Osteoblast (primary cell): ENCODE measurements around the gene ADCY7. TPM values are rescaled to one million over a fixed set of nuclear protein-coding genes. Genes with fewer than 3 reads are reported as not detected.

ENCODE experiments used
- DNase-seq: peaks from one replicate; pipeline ENCODE4 v3.0.0; 2011; ENCODE audit warnings: low spot score, mixed read lengths; ENCODE audit not compliant: insufficient read length; ENCODE audit errors: missing footprints
- H2AFZ ChIP-seq: 2 replicates; pipeline ENCODE4 v1.6.0; 2011; ENCODE audit warnings: mild to moderate bottlenecking, low read length
- H3K27ac ChIP-seq: 2 replicates; pipeline ENCODE4 v1.5.1; 2011; ENCODE audit warnings: mild to moderate bottlenecking, low read depth, low read length, moderate library complexity
- H3K27me3 ChIP-seq: 2 replicates; pipeline ENCODE4 v1.6.0; 2012; ENCODE audit warnings: mild to moderate bottlenecking, control low read depth, inconsistent platforms, low read length, moderate library complexity; ENCODE audit not compliant: insufficient read depth
- H3K36me3 ChIP-seq: 2 replicates; pipeline ENCODE4 v1.5.1; 2011; ENCODE audit warnings: mild to moderate bottlenecking, low read length, control low read depth, moderate library complexity; ENCODE audit not compliant: insufficient read depth
- H3K4me1 ChIP-seq: 2 replicates; pipeline ENCODE4 v1.5.1; 2011; ENCODE audit warnings: mild to moderate bottlenecking, low read length, control low read depth, moderate library complexity; ENCODE audit not compliant: insufficient read depth
- H3K4me2 ChIP-seq: 2 replicates; pipeline ENCODE4 v1.6.0; 2011; ENCODE audit warnings: mild to moderate bottlenecking, low read length; ENCODE audit not compliant: insufficient read depth
- H3K4me3 ChIP-seq: fragments of 200-600 bp; sonication (generic); 3 replicates; pipeline ENCODE4 v1.5.1; 2012; ENCODE audit warnings: mild to moderate bottlenecking, low read length, inconsistent platforms; ENCODE audit not compliant: insufficient read depth
- H3K79me2 ChIP-seq: 2 replicates; pipeline ENCODE4 v1.6.0; 2012; ENCODE audit warnings: mild to moderate bottlenecking, low read length, control low read depth, inconsistent platforms; ENCODE audit not compliant: insufficient read depth
- H3K9me3 ChIP-seq: 2 replicates; pipeline ENCODE4 v1.5.1; 2011; ENCODE audit warnings: low read depth, low read length, control low read depth
- H4K20me1 ChIP-seq: 2 replicates; pipeline ENCODE4 v1.6.0; 2012; ENCODE audit warnings: mild to moderate bottlenecking, low read length, control low read depth; ENCODE audit not compliant: insufficient read depth
- total RNA-seq: library from RNA; depleted of rRNA; stranded (reverse); fragments of >200 nt; gene quantifications from 2 replicates; pipeline ENCODE4 v1.2.3, GENCODE V29; 2012
- TF ChIP-seq, protein P1 (sequence below): IDR thresholded peaks from 2 replicates; pipeline ENCODE4 v1.5.1; 2011; ENCODE audit warnings: mild to moderate bottlenecking, low read depth, low read length, moderate library complexity; ENCODE audit errors: extremely low read depth

The ADCY7 gene
- total RNA-seq, 1 donor = 51.0 TPM

DNA sequence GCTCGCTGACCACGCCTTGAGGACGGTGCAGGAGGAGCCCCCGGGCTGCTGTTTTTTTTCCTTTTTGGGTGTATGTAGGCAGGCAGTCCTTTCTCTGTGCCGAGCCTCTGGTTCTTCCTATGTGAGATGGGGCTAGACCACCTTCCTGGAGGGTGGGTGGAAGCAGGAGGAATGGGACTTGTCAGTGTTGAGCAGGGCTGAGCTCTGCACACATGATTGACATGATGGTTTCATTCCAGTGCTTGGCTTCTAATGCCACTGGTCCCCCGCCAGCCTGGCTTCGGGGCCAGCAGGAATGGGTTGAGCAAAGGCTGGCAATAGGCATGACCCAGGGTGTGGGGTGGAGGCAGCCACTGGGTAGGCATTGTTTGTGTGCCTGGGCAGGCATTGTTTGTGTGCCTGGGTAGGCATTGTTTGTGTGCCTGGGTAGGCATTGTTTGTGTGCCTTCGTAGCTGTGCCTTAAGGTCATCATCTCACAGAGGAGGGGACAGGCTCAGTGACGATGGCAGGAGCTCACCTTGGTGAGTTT lies 14.2 kb upstream of the ADCY7 start:
- peaks cover 3% of the 10 kb centered on the region for H3K36me3 ChIP-seq
- H4K20me1 ChIP-seq = no peaks in the 10 kb centered on the region
- H3K4me1 ChIP-seq = peaks cover 22% of the 10 kb centered on the region
- TF ChIP-seq, protein P1, sequence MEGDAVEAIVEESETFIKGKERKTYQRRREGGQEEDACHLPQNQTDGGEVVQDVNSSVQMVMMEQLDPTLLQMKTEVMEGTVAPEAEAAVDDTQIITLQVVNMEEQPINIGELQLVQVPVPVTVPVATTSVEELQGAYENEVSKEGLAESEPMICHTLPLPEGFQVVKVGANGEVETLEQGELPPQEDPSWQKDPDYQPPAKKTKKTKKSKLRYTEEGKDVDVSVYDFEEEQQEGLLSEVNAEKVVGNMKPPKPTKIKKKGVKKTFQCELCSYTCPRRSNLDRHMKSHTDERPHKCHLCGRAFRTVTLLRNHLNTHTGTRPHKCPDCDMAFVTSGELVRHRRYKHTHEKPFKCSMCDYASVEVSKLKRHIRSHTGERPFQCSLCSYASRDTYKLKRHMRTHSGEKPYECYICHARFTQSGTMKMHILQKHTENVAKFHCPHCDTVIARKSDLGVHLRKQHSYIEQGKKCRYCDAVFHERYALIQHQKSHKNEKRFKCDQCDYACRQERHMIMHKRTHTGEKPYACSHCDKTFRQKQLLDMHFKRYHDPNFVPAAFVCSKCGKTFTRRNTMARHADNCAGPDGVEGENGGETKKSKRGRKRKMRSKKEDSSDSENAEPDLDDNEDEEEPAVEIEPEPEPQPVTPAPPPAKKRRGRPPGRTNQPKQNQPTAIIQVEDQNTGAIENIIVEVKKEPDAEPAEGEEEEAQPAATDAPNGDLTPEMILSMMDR = no peak
- no peak overlapping the region for H3K4me3 ChIP-seq
- no peaks in the 10 kb centered on the region for H3K9me3 ChIP-seq
- H3K4me2 ChIP-seq = no peak overlapping the region
- peaks cover 34% of the 10 kb centered on the region for H3K79me2 ChIP-seq
- no peaks in the 10 kb centered on the region for H3K27me3 ChIP-seq
- H2AFZ ChIP-seq = no peak overlapping the region
- no peak for DNase-seq
- peak overlapping the region; percentile 89 for H3K27ac ChIP-seq

DNA sequence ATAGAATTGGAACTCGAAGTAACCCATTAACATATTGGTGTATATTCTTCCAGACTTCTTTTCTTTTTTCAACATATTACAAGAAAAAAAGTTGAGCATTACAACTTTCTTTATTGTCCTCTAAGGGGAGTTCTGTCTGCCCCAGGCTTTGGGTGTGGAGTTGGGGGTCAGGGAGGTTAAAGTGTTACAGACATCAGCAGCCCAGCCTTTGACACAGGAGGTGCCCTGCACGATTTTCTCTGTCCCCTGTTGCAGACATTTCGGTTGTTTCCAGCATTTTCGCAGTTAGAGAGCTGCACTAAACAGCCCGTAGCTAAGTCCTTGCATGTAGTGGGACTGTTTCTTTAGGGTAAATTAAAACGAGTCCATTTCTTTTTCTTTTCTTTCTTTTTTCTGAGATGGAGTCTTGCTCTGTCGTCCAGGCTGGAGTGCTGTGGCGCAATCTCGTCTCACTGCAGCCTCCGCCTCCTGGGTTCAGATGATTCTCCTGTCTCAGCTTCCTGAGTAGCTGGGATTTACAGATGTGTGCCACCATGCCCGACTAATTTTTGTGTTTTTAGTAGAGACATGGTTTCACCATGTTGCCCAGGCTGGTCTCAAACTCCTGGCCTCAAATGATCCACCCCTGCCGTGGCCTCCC lies 13.4 kb upstream of the ADCY7 start:
- no peak overlapping the region for H2AFZ ChIP-seq
- peaks cover 28% of the 10 kb centered on the region for H3K79me2 ChIP-seq
- peaks cover 1% of the 10 kb centered on the region for H3K36me3 ChIP-seq
- no peaks in the 10 kb centered on the region for H4K20me1 ChIP-seq
- H3K4me2 ChIP-seq = no peak overlapping the region
- H3K27ac ChIP-seq = no peak overlapping the region
- H3K4me1 ChIP-seq = peaks cover 22% of the 10 kb centered on the region
- H3K9me3 ChIP-seq = no peaks in the 10 kb centered on the region
- H3K27me3 ChIP-seq = no peaks in the 10 kb centered on the region
- no peak for DNase-seq
- no peak overlapping the region for H3K4me3 ChIP-seq
- TF ChIP-seq, protein P1 = no peak

DNA sequence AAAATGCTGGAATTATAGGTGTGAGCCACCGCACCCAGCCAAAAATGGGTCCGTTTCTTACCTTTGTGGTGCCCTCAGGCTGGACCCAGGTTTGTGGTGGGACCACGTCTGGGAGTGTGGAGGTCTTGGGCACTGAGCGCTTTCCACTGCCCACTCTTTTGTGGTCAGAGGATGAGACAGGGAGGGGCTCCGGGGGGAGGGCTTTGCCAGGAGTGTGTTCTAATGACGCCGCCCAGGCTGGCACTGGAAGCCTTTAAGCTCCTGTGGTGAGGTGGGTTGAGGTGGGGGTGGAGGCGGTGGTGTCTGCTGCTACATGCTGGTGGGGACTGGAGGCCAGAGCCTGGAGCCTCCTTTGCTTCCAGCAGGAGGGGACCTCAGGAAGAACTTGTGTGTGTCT lies 12.8 kb upstream of the ADCY7 start:
- Histone ChIP-seq H3K27ac (no peak overlapping the region), H3K27me3 (no peaks in the 10 kb centered on the region), H2AFZ (no peak overlapping the region), H3K4me3 (no peak overlapping the region), H3K4me1 (peaks cover 22% of the 10 kb centered on the region), H4K20me1 (no peaks in the 10 kb centered on the region), H3K79me2 (peaks cover 25% of the 10 kb centered on the region), H3K9me3 (no peaks in the 10 kb centered on the region), H3K36me3 (no peaks in the 10 kb centered on the region), H3K4me2 (no peak overlapping the region)
- DNase-seq = no peak
- TF ChIP-seq, protein P1 = no peak

DNA sequence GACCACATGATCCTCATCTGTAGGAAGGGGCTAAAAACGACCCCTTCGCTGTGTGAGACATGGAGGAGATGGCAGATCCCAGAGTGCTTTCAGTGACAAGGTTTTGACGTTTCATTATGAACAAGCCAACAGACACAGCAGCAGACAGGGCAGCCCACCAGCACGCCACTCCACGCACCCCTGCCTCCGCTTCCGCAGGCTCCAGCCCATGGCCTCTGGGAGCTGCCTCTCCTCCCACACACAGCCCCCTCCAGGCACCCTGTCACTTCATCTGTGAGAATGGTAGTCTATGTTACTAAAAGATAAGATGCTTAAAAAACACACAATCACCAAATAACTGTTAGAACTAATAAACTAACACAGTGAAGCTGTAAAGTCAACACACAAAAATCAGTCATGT lies 12.3 kb upstream of the ADCY7 start:
- Histone ChIP-seq H3K79me2 (peaks cover 20% of the 10 kb centered on the region), H3K9me3 (no peaks in the 10 kb centered on the region), H3K27ac (no peak overlapping the region), H3K4me2 (no peak overlapping the region), H3K4me3 (no peak overlapping the region), H3K36me3 (no peaks in the 10 kb centered on the region), H4K20me1 (no peaks in the 10 kb centered on the region), H2AFZ (no peak overlapping the region), H3K27me3 (no peaks in the 10 kb centered on the region), H3K4me1 (peaks cover 26% of the 10 kb centered on the region)
- TF ChIP-seq, protein P1 = no peak
- no peak for DNase-seq
